ENCODE data around the gene SKIDA1.

SKIDA1 gene

DNA sequence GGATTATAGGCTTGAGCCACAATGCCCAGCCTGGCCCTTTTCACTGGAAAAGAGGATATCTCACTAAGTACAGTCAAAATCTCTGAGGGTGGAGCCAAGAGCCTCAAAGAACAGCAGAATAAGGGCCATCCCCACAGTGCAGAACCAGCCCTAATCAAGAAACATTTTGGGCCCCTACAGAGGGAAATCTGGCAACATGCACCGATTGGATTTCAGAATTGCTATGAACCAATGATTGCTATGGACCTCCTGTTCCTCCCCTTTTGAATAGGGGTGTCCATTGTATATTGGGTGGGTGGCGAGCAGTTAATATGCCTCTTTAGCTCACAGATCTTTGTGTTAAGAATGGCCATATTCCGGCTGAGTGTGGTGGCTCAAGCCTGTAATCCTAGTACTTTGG, 42.7 kb downstream of the SKIDA1 start:
- DNase-seq (ENCODE audit: low read depth in 3 of 3): no peak

DNA sequence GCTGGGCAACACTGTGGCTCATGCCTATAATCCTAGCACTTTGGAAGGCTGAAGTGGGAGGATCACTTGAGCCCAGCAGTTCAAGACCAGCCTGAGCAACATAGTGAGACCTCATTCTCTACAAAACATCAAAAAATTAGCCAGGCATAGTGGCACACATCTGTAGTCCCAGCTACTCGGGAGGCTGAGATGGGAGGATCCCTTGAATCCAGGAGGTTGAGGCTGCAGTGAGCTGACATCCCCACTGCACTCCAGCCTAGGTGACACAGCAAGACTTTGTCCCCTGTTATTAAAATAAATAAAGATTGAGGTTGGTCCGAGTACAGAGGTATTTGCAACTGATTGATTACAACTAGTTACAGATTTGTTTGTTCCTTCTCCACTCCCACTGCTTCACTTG, 44.1 kb downstream of the SKIDA1 start:
- DNase-seq (ENCODE audit: low read depth in 3 of 3): no peak

- DNase-seq (ENCODE audit: low read depth in 3 of 3): no peak
Measured at GRCh38 chr10:21479570-21480315, 45.7 kb downstream of the SKIDA1 start.

DNA sequence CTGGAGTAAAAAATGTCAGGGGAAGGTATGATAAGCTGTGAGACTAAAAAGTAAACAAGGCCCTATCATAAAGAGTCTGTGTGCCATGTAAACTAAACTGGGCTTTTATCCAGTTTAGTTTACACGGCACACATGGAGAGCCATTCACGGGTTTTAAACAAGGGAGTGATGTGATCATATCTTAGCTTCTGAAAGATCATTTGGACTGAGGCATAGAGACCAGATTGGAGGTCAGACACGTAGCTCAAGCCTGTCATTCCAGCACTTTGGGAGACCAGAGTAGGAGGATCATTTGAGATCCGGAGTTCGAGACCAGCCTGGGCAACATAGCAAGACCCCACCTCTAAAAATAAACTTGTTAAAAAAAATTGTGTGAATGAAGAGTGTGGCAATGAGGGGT, 50.1 kb downstream of the SKIDA1 start:
- DNase-seq (ENCODE audit: low read depth in 3 of 3): no peak

DNA sequence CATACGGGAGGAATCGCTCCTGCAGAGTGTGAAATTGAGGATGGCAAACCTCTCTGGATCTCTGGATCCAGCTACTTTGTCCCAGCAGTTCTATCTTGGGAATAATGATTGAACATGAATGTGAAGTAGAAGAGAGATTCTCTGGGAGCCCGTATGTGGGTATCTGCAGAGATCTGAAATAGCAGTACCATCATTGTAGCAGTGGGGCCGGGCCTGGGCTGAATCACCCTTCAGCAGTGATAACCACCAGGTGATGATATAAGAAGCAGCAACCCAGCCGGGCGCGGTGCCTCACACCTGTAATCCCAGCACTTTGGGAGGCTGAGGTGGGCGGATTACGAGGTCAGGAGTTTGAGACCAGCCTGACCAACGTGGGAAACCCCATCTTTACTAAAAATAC, 51.9 kb downstream of the SKIDA1 start:
- no peak for DNase-seq (ENCODE audit: low read depth in 3 of 3)

DNA sequence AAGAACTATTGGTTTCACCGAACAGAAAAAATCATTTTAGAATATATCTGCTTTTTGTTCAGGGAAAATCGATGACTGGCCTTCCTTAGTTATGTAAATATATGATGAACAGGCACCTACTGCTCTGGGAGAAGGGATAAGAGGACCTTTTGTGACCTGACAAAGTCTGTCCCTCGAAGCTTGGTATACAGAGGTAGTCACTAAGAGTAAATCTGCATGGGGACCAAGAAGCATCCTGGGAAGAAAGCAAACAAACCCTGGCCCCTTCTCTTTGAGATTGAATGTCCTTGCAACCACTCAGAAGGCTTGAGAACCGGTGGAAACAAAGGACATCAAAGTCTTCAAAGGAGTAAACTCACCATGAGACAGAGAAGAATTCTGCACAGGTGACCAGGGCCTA, 52.3 kb downstream of the SKIDA1 start:
- no peak for DNase-seq (ENCODE audit: low read depth in 3 of 3)

DNA sequence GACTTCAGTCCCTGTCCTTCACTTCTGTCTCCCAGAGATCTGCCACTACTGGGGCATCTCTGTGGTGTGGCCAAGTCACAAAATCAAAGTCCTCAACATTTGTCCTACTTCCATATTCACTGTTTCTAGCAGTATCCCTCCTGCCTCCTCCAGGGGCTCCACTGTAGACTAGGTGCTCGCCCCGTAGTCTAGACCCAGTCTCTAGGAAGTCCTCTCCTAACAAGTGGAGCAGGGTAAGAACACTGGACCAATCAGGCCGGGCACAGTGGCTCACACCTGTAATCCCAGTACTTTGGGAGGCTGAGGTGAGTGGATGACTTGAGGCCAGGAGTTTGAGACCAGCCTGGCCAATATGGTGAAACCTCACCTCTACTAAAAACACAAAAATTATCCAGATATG, 57.4 kb downstream of the SKIDA1 start:
- no peak for DNase-seq (ENCODE audit: low read depth in 3 of 3)

GRCh38 chr10:21467633-21468032, 57.8 kb downstream of the SKIDA1 start:
- no peak for DNase-seq (ENCODE audit: low read depth in 3 of 3)

DNA sequence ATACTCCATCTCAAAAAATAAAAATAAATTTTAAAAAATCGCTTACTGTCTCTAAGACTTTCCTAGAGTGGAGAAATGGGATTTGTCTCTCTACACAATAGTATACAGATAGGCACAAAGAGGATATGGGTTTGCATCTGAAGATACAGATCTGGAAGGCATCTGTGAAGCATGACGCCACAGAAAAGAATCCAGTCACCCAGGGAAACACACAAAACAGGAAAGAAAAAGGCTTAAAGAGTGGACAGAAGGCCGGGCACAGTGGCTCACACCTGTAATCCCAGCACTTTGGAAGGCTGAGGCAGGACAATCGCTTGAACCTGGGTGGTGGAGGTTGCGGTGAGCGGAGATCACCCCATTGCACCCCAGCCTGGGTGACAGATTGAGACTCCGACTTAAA, 61.3 kb downstream of the SKIDA1 start:
- no peak for DNase-seq (ENCODE audit: low read depth in 3 of 3)
